ENCODE data around the gene IPP.
A peak's percentile ranks its signal among the peaks of the same experiment; 100 is the strongest.
"Not testable (repeated sequence)": the region's sequence is repeated elsewhere in the genome, so short reads cannot be mapped to it uniquely, and the experiment has no call there.

IPP gene

DNA sequence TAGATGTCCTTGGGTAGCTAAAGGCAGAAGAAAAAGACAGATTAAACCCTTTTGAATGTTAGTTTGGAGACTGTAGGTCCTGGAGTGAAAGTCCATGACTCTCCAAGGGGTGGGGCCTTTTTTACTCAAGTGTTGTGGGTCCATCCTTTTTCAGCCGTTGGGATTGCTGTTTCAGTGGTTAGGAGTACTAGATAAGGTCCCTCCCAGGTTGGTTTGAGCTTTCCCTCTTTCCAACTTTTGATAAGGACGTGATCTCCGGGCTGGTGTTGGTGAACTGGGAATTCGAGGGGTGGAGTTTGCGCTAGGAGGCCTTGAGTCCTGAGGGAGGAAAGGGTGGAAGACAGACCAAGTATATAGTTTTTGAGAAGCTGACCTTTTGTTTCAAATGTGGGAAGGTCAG, 5.2 kb upstream of the IPP start:
- Histone ChIP-seq H3K9me3 (ENCODE audit: control insufficient read depth, insufficient read depth, low read length) (peaks cover 16% of the 10 kb centered on the region), H3K4me1 (ENCODE audit: insufficient read depth, low read length) (no peaks in the 10 kb centered on the region), H3K36me3 (ENCODE audit: insufficient read depth, low read length) (no peaks in the 10 kb centered on the region), H3K9ac (ENCODE audit: low read depth, low read length) (no peak overlapping the region)

DNA sequence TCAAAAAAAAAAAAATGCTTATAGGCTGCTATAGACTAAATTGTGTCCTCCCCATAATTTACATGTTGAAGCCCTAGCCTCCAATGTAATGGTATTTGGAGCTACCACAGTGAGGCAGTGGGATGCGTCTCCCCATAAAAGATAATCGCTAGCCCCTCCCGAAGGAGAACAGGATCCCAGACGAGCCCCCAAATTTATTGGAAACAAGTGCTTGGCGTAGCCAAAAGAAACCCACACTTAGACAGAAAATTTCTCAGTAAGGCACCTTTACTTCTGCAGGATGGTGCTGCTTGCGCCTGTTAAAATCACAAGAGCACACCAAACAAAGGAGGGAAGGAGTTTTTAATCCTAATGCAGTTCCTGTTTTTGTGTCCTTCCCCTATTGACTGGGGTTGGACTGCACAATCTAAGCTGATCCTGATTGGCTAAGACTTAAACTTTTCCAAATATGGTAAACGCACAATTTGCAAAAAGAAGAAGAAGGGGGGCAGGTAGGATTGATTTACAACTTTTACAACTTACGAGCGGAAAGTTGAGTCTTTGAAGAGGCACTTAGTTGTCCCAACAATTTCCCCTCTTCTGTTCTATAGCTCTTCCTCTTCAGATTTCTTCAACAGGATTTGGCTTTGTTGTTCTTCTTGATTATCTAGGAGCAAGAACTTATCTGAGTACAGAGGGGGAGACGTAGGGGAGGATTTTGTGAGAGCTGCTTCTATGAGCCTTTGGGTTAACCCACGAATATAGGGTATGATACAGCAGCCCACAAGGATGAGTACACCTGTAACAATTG, 3.0 kb upstream of the IPP start:
- no peaks in the 10 kb centered on the region for H3K4me1 ChIP-seq (ENCODE audit: insufficient read depth, low read length)
- no peak overlapping the region for H3K9ac ChIP-seq (ENCODE audit: low read depth, low read length)
- H3K36me3 ChIP-seq (ENCODE audit: insufficient read depth, low read length): no peaks in the 10 kb centered on the region
- H3K9me3 ChIP-seq (ENCODE audit: control insufficient read depth, insufficient read depth, low read length): peaks cover 16% of the 10 kb centered on the region

DNA sequence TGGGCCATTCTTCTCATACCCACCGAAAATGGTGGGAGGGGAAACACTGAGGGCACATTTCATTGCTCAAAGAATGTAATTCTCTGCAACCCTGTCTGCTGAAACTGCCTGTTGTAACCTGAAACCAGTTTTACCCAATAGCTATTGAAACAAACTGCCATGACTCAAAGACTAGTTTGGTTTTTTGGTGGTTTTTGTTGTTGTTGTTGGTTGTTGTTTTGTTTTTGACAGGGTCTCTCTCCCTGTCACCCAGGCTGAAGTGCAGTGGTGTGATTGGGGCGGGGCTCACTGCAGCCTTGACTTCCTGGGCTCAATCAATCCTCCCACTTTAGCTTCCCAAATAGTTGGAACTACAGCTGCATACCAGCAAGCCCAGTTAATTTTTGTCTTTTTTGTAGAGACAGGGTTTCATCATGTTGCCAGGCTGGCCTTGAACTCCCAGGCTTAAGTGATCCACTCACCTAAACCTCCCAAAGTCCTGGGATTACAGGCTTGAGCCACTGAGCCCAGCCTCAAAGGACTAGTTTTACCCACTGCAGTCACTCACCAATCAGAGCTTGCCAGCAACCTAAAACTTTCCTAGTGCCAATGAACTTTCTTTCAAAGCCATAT, 2.1 kb upstream of the IPP start:
- Histone ChIP-seq H3K4me1 (ENCODE audit: insufficient read depth, low read length) (no peaks in the 10 kb centered on the region), H3K9ac (ENCODE audit: low read depth, low read length) (no peak overlapping the region), H3K9me3 (ENCODE audit: control insufficient read depth, insufficient read depth, low read length) (peaks cover 16% of the 10 kb centered on the region), H3K36me3 (ENCODE audit: insufficient read depth, low read length) (no peaks in the 10 kb centered on the region)

DNA sequence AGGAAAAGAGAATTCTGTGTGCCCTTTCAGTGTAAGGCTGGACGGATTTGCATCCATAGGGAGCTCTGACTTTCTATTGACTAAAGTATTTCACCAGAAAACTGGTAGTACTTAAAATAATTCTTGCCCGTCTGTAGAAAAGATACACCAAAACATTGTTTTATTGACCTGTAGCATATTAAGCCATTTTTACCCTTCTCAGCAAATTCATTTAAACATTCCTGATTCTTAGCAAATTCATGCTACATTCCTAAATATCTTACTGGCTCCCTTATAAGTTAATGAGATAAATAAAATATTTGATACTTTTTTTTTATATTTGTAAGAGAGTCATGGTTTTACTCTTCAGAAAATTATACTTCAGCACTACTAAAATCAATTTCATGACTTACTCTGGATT, 1.6 kb upstream of the IPP start:
- peaks cover 16% of the 10 kb centered on the region for H3K9me3 ChIP-seq (ENCODE audit: control insufficient read depth, insufficient read depth, low read length)
- no peaks in the 10 kb centered on the region for H3K36me3 ChIP-seq (ENCODE audit: insufficient read depth, low read length)
- H3K4me1 ChIP-seq (ENCODE audit: insufficient read depth, low read length): no peaks in the 10 kb centered on the region
- H3K9ac ChIP-seq (ENCODE audit: low read depth, low read length): no peak overlapping the region

DNA sequence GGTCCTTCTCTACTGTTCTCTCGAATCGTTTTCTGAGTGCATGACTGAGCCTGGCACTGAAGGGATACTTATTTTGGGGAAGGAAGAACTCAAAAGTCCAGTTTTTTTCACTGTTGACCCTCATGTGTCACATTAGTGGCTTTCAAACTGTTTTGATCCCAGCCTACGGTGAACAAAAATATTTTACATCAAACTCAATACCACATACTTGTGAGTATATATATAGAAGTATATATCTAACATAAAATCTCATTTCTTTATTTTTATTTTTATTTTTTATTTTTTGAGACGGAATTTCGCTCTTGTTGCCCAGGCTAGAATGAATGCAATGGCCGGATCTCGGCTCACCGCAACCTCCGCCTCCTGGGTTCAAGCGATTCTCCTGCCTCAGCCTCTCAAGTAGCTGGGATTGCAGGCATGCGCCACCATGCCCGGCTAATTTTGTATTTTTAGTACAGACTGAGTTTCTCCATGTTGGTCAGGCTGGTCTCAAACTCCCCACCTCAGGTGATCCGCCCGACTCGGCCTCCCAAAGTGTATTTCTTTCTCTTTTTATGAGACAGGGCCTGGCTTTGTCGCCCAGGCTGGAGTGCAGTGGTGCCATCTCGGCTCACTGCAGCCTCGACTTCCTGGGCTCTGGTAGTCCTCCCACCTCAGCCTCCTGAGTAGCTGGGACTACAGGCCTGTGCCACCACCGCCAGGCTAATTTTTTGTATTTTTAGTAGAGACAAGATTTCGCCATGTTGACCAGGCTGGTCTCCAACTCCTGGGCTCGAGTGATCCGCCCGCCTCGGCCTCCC, 786 bp upstream of the IPP start:
- H3K9ac ChIP-seq (ENCODE audit: low read depth, low read length): peak overlapping the region; percentile 94
- not testable (repeated sequence) for H3K4me1 ChIP-seq (ENCODE audit: insufficient read depth, low read length); H3K36me3 ChIP-seq (ENCODE audit: insufficient read depth, low read length)
- peaks cover 16% of the 10 kb centered on the region for H3K9me3 ChIP-seq (ENCODE audit: control insufficient read depth, insufficient read depth, low read length)

DNA sequence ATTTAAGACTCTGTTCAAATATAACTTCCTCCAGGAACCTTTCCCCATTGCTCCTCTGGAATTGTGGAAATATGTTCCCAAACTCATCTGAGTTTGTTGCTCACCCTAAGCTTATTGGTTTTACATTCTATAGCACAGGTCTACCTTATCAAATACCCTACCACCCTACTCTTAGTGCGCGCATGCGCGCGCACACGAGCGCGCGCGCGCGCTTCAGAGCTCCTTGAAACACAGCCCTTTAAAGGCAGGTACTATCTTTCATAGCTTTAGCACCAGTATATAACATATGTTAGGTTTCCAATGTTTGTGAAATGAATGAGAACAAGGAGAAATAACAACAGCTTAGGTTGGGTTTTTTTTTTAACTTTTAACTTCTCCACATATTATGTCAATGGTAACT, 3.5 kb downstream of the IPP start:
- Histone ChIP-seq H3K36me3 (ENCODE audit: insufficient read depth, low read length) (no peaks in the 10 kb centered on the region), H3K9me3 (ENCODE audit: control insufficient read depth, insufficient read depth, low read length) (no peaks in the 10 kb centered on the region), H3K9ac (ENCODE audit: low read depth, low read length) (no peak overlapping the region), H3K4me1 (ENCODE audit: insufficient read depth, low read length) (no peaks in the 10 kb centered on the region)

DNA sequence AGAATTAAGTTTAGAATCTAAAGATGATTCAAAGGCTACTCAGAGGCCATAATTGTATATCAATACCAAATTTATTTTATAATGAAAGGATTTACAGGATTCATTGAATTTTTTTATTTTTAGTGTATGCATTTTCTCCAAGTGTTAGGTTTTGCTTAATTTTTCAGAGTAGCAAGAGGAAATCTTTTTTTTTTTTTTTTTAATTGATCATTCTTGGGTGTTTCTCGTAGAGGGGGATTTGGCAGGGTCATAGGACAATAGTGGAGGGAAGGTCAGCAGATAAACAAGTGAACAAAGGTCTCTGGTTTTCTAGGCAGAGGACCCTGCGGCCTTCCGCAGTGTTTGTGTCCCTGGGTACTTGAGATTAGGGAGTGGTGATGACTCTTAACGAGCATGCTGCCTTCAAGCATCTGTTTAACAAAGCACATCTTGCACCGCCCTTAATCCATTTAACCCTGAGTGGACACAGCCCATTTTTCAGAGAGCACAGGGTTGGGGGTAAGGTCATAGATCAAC, 10.8 kb downstream of the IPP start:
- H3K4me1 ChIP-seq (ENCODE audit: insufficient read depth, low read length); H3K36me3 ChIP-seq (ENCODE audit: insufficient read depth, low read length); H3K9ac ChIP-seq (ENCODE audit: low read depth, low read length); H3K9me3 ChIP-seq (ENCODE audit: control insufficient read depth, insufficient read depth, low read length): not testable (repeated sequence)

DNA sequence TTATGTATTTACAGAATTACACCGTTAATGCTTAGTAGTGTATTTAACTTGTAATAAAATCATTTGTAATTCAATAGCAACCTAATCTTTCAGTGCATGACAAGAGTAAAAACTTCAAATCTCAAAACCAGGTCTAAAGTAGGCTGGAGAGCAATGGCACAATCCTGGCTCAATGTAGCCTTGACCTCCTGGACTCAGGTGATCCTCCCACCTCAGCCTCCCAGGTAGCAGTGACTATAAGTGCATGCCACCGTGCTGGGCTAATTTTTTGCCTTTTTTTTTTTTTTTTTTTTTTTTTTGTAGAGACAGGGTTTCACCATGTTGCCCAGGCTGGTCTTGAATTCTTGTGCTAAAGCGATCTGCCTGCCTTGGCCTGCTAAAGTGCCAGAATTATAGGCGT, 11.3 kb downstream of the IPP start:
- Histone ChIP-seq H3K9ac (ENCODE audit: low read depth, low read length) (no peak overlapping the region), H3K36me3 (ENCODE audit: insufficient read depth, low read length) (peaks cover 4% of the 10 kb centered on the region; the same call in 1 of the 2 replicates), H3K4me1 (ENCODE audit: insufficient read depth, low read length) (no peaks in the 10 kb centered on the region), H3K9me3 (ENCODE audit: control insufficient read depth, insufficient read depth, low read length) (peaks cover 5% of the 10 kb centered on the region; the same call in 1 of the 2 replicates)

DNA sequence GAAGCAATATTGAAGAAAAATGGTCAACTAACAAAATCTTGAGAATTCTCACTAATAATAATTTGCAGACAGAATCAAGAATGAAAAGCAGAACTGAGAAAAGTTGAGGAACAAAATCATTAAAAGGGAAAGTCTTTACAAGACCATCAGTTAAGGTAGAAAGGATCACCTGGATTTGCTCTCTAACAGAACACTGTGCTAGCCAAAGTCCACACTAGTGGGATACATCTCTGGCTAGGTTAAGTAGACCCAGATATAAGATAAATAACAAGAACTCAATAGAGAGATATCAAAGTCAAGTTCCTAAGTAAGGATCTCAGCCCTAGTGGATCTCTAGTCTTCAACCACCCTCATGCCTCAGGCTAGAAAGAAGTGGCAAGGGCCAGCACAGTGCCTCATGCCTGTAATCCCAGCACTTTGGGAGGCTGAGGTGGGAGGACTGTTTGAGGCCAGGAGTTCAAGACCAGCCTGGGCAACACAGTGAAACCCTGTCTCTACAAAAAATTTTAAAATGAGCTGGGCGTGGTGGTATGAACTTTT, 19.6 kb downstream of the IPP start:
- H3K36me3 ChIP-seq (ENCODE audit: insufficient read depth, low read length): no peaks in the 10 kb centered on the region

DNA sequence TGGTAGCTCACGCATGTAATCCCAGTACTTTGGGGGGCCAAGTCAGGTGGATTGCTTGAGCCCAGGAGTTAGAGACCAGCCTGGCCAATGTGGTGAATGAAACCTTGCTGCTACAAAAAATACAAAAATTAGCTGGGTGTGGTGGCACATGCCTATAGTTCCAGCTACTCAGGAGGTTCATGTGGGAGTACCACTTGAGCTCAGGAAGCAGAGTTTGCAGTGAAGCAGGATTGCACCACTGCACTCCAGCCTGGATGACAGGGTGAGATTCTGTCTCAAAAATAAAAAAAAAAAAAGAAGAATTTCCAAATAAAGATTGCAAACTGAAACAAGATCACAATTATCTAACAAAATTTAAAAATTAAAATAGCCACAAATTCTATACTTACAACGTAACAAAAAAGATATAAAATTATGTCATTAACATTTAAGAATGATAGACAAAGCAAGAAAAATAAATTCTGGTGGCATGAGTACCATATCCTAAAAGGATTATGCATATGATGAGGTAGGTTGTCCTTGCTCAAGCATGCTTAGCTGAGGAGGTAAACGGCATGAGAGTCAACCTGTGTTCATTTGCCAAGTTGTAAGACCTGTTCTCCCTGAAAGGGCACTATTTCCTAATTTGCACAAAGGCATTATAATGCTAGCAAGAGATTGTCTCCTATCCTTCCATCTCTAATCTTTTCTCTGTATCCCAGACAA, 20.2 kb downstream of the IPP start:
- Histone ChIP-seq H3K36me3 (ENCODE audit: insufficient read depth, low read length) (no peaks in the 10 kb centered on the region), H3K9ac (ENCODE audit: low read depth, low read length) (no peak overlapping the region), H3K9me3 (ENCODE audit: control insufficient read depth, insufficient read depth, low read length) (no peaks in the 10 kb centered on the region), H3K4me1 (ENCODE audit: insufficient read depth, low read length) (no peaks in the 10 kb centered on the region)

More for the DNA sequence above, 19.6 kb downstream of the IPP start:
- Histone ChIP-seq H3K9ac (ENCODE audit: low read depth, low read length) (no peak overlapping the region), H3K9me3 (ENCODE audit: control insufficient read depth, insufficient read depth, low read length) (no peaks in the 10 kb centered on the region), H3K4me1 (ENCODE audit: insufficient read depth, low read length) (no peaks in the 10 kb centered on the region)

DNA sequence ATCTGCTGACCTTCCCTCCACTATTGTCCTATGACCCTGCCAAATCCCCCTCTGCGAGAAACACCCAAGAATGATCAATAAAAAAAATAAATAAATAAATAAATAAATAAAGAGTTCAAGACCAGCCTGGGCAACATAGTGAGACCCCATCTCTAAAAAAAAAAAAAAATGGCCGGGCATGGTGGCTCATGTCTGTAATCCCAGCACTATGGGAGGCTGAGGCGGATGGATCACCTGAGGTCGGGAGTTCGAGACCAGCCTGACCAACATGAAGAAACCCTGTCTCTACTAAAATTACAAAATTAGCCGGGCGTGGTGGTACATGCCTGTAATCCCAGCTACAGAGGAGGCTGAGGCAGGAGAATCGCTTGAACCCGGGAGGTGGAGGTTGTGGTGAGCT, 24.4 kb downstream of the IPP start:
- H3K9ac ChIP-seq (ENCODE audit: low read depth, low read length); H3K36me3 ChIP-seq (ENCODE audit: insufficient read depth, low read length); H3K9me3 ChIP-seq (ENCODE audit: control insufficient read depth, insufficient read depth, low read length); H3K4me1 ChIP-seq (ENCODE audit: insufficient read depth, low read length): not testable (repeated sequence)

DNA sequence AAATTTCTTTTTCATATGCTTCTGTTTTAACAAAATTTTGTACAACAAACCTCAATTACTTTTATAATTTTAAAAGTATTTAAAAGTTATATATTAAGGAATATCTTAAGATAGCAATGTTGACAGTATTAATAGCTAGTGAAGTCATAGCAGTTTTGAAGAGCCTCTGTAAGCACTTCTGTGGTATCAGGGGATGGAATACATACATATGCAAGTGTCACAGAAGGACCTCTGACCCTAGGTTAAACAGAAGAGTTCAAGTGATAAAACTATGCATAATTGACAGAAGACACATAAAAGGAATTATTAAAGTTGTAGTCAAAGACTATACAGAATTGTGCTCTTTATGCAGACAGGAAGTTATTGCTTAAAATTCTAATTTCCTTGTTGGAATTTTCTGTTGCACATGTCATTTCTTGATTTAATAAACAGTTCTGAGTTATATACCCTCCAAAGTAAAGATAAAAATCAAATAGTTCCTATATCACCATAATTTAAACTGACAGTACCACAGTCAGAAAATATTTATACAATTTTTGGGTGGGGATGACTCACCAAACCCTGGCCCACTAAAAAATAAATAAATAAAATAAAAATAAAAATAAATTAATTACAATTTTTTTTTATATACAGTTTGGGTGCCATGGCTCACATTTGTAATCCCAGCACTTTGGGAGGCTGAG, 27.1 kb downstream of the IPP start:
- Histone ChIP-seq H3K4me1 (ENCODE audit: insufficient read depth, low read length) (no peaks in the 10 kb centered on the region), H3K9ac (ENCODE audit: low read depth, low read length) (no peak overlapping the region), H3K36me3 (ENCODE audit: insufficient read depth, low read length) (no peaks in the 10 kb centered on the region), H3K9me3 (ENCODE audit: control insufficient read depth, insufficient read depth, low read length) (no peaks in the 10 kb centered on the region)

DNA sequence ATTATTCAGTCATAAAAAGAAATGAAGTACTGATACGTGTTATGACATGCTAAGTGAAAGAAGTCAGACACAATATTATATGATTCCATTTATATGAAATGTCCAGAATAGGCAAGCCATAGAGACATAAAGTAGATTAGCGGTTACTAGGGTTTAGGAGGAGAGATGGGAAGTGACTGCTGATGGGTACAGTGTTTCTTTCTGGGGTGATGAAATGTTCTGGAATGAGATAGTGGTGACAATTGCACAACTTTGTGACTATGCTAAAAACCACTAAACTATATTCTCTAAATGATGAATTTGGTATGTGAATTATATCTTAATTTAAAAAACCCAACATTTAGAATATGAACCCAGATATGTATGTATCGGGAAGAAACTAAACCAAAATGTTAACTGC, 27.6 kb downstream of the IPP start:
- no peak overlapping the region for H3K9ac ChIP-seq (ENCODE audit: low read depth, low read length)
- H3K4me1 ChIP-seq (ENCODE audit: insufficient read depth, low read length): no peaks in the 10 kb centered on the region
- no peaks in the 10 kb centered on the region for H3K36me3 ChIP-seq (ENCODE audit: insufficient read depth, low read length)
- no peaks in the 10 kb centered on the region for H3K9me3 ChIP-seq (ENCODE audit: control insufficient read depth, insufficient read depth, low read length)
